ENCODE measurements around the gene CCSER1.

- TF ChIP-seq CTCF (IDR thresholded peaks at IDR 0.05; ENCODE audit: borderline replicate concordance, extremely low read depth, low read length, poor library complexity, severe bottlenecking) (no peak), EZH2 (IDR thresholded peaks at IDR 0.05; ENCODE audit: borderline replicate concordance, low read depth, low read length, severe bottlenecking) (no peak)
Observed at GRCh38 chr4:90274175-90274574, 147.0 kb downstream of the CCSER1 start.
